ENCODE results near the gene SORCS2.

Gene SORCS2

DNA sequence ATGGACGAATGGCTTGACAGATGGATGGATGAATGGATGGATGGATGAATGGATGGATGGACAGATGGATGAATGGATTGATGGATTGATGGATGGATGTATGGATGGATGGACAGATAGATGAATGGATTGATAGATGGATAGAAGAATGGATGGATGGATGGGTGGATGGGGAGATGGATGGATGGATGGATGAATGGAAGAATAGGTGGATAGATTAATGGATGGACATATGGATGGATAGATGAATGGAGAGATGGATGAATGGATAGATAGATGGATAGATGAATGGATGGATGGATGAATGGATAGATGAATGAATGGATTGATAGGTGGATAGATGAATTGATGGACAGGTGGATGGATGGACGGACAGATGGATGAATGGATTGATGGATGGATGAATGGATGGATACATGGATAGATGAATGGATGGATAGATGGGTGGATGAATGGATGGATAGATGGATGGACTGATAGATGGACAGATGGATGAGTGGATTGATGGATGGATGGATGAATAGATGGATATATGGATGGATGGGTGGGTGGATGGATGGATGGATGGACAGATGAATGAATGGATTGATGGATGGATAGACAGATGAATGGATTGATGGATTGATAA is 208.4 kb downstream of the SORCS2 start:
- TF ChIP-seq, protein P1, sequence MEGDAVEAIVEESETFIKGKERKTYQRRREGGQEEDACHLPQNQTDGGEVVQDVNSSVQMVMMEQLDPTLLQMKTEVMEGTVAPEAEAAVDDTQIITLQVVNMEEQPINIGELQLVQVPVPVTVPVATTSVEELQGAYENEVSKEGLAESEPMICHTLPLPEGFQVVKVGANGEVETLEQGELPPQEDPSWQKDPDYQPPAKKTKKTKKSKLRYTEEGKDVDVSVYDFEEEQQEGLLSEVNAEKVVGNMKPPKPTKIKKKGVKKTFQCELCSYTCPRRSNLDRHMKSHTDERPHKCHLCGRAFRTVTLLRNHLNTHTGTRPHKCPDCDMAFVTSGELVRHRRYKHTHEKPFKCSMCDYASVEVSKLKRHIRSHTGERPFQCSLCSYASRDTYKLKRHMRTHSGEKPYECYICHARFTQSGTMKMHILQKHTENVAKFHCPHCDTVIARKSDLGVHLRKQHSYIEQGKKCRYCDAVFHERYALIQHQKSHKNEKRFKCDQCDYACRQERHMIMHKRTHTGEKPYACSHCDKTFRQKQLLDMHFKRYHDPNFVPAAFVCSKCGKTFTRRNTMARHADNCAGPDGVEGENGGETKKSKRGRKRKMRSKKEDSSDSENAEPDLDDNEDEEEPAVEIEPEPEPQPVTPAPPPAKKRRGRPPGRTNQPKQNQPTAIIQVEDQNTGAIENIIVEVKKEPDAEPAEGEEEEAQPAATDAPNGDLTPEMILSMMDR (IDR thresholded peaks at IDR 0.05; ENCODE audit: control extremely low read depth, extremely low read depth, low read depth, missing control alignments), result no peak
- ChIA-PET CTCF (no interaction called here), POLR2A (no interaction called here)
- no peak for DNase-seq (ENCODE audit: extremely low spot score)

- no peak for DNase-seq (ENCODE audit: extremely low spot score)
- POLR2A ChIA-PET, result no interaction called here
- TF ChIP-seq, protein P1 (IDR thresholded peaks at IDR 0.05; ENCODE audit: control extremely low read depth, extremely low read depth, low read depth, missing control alignments), result no peak
- CTCF ChIA-PET, result no interaction called here
These were observed 210.2 kb downstream of the SORCS2 start for GRCh38 chr4:7402526-7402925.

GRCh38 chr4:7403001-7403400 is 210.7 kb downstream of the SORCS2 start:
- ChIA-PET POLR2A (no interaction called here), CTCF (no interaction called here)
- TF ChIP-seq, protein P1 (IDR thresholded peaks at IDR 0.05; ENCODE audit: control extremely low read depth, extremely low read depth, low read depth, missing control alignments), result no peak
- DNase-seq (ENCODE audit: extremely low spot score), result no peak

DNA sequence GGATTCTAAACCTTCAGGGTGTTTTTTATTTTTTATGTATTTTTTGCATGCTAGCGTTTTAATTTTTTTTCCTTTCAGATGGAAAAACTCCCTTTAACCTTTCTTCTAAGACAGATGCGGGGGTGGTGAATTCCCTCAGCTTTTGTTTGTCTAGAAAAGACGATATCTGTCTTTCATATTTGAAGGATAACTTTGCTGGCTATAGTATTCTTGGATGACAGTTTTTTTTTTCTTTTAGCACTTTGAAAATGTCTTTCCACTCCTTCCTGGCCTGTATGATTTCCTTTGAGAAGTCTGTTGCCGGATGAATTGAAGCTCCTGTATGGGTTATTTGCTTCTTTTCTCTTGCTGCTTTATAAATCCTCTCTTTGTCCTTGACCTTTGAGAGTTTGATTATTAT is 215.8 kb downstream of the SORCS2 start:
- ChIA-PET POLR2A (no interaction called here), CTCF (no interaction called here)
- TF ChIP-seq, protein P1 (IDR thresholded peaks at IDR 0.05; ENCODE audit: control extremely low read depth, extremely low read depth, low read depth, missing control alignments), result no peak
- DNase-seq (ENCODE audit: extremely low spot score), result no peak

- CTCF ChIA-PET, result no interaction called here
- DNase-seq (ENCODE audit: extremely low spot score), result no peak
- POLR2A ChIA-PET, result no interaction called here
- TF ChIP-seq, protein P1 (IDR thresholded peaks at IDR 0.05; ENCODE audit: control extremely low read depth, extremely low read depth, low read depth, missing control alignments), result no peak
These were observed 218.1 kb downstream of the SORCS2 start for GRCh38 chr4:7410446-7410845.

- POLR2A ChIA-PET, result no interaction called here
- CTCF ChIA-PET, result no interaction called here
- DNase-seq (ENCODE audit: extremely low spot score), result no peak
These were observed 219.2 kb downstream of the SORCS2 start for GRCh38 chr4:7411491-7411890.

More at GRCh38 chr4:7411491-7411890, 219.2 kb downstream of the SORCS2 start:
- TF ChIP-seq, protein P1 (IDR thresholded peaks at IDR 0.05; ENCODE audit: control extremely low read depth, extremely low read depth, low read depth, missing control alignments), result no peak

Measured in GM10248 (cell line).